ENCODE results near the gene IL4.

IL4 gene

GRCh38 chr5:132695956-132696355 lies 22.2 kb downstream of the IL4 start:
- no peak overlapping the region for H3K4me3 ChIP-seq (ENCODE audit: insufficient read depth, low read depth, low read length)
- 100% methylated on average over 1 to 3 of the region's 4 CpGs for WGBS, 2 experiments
- H3K27ac ChIP-seq (ENCODE audit: insufficient read depth, low read depth, low read length, poor library complexity, severe bottlenecking) = no peak overlapping the region

GRCh38 chr5:132704875-132705274 lies 31.1 kb downstream of the IL4 start:
- no CpG with 5 or more reads among the region's 1 CpG for WGBS, 2 experiments
- no peaks in the 10 kb centered on the region for H3K27me3 ChIP-seq (ENCODE audit: control insufficient read depth, insufficient read depth, low read length, poor library complexity, severe bottlenecking)
- no peaks in the 10 kb centered on the region for H3K4me1 ChIP-seq (ENCODE audit: control insufficient read depth, insufficient read depth, low read length)
- H3K4me3 ChIP-seq (ENCODE audit: insufficient read depth, low read depth, low read length) = no peak overlapping the region
- peaks cover 15% of the 10 kb centered on the region for H3K36me3 ChIP-seq (ENCODE audit: control insufficient read depth, insufficient read depth, low read length)
- H3K27ac ChIP-seq (ENCODE audit: insufficient read depth, low read depth, low read length, poor library complexity, severe bottlenecking) = no peak overlapping the region
- no peaks in the 10 kb centered on the region for H3K9me3 ChIP-seq (ENCODE audit: control insufficient read depth, low read length)

More at GRCh38 chr5:132695956-132696355, 22.2 kb downstream of the IL4 start:
- Histone ChIP-seq H3K4me1 (ENCODE audit: control insufficient read depth, insufficient read depth, low read length) (no peaks in the 10 kb centered on the region), H3K27me3 (ENCODE audit: control insufficient read depth, insufficient read depth, low read length, poor library complexity, severe bottlenecking) (no peaks in the 10 kb centered on the region), H3K36me3 (ENCODE audit: control insufficient read depth, insufficient read depth, low read length) (peaks cover 11% of the 10 kb centered on the region), H3K9me3 (ENCODE audit: control insufficient read depth, low read length) (no peaks in the 10 kb centered on the region)

- no peaks in the 10 kb centered on the region for H3K36me3 ChIP-seq (ENCODE audit: control insufficient read depth, insufficient read depth, low read length)
- H3K27me3 ChIP-seq (ENCODE audit: control insufficient read depth, insufficient read depth, low read length, poor library complexity, severe bottlenecking) = no peaks in the 10 kb centered on the region
- no peaks in the 10 kb centered on the region for H3K4me1 ChIP-seq (ENCODE audit: control insufficient read depth, insufficient read depth, low read length)
- no peaks in the 10 kb centered on the region for H3K9me3 ChIP-seq (ENCODE audit: control insufficient read depth, low read length)
- no peak overlapping the region for H3K4me3 ChIP-seq (ENCODE audit: insufficient read depth, low read depth, low read length)
- H3K27ac ChIP-seq (ENCODE audit: insufficient read depth, low read depth, low read length, poor library complexity, severe bottlenecking) = no peak overlapping the region
These were observed 34.9 kb downstream of the IL4 start for GRCh38 chr5:132708645-132709044.

- 89 to 90% methylated on average over 9 to 11 of the region's 11 CpGs for WGBS, 2 experiments
- Histone ChIP-seq H3K4me1 (ENCODE audit: control insufficient read depth, insufficient read depth, low read length) (no peaks in the 10 kb centered on the region), H3K9me3 (ENCODE audit: control insufficient read depth, low read length) (no peaks in the 10 kb centered on the region), H3K36me3 (ENCODE audit: control insufficient read depth, insufficient read depth, low read length) (no peaks in the 10 kb centered on the region), H3K4me3 (ENCODE audit: insufficient read depth, low read depth, low read length) (no peak overlapping the region), H3K27ac (ENCODE audit: insufficient read depth, low read depth, low read length, poor library complexity, severe bottlenecking) (no peak overlapping the region), H3K27me3 (ENCODE audit: control insufficient read depth, insufficient read depth, low read length, poor library complexity, severe bottlenecking) (no peaks in the 10 kb centered on the region)
These were observed 40.9 kb downstream of the IL4 start for GRCh38 chr5:132714456-132715307.

GRCh38 chr5:132718544-132719312 lies 44.9 kb downstream of the IL4 start:
- 85 to 91% methylated on average over 4 of the region's 5 CpGs for WGBS, 2 experiments
- H3K27me3 ChIP-seq (ENCODE audit: control insufficient read depth, insufficient read depth, low read length, poor library complexity, severe bottlenecking) = no peaks in the 10 kb centered on the region
- no peaks in the 10 kb centered on the region for H3K36me3 ChIP-seq (ENCODE audit: control insufficient read depth, insufficient read depth, low read length)
- H3K9me3 ChIP-seq (ENCODE audit: control insufficient read depth, low read length) = no peaks in the 10 kb centered on the region
- no peaks in the 10 kb centered on the region for H3K4me1 ChIP-seq (ENCODE audit: control insufficient read depth, insufficient read depth, low read length)
- no peak overlapping the region for H3K4me3 ChIP-seq (ENCODE audit: insufficient read depth, low read depth, low read length)
- no peak overlapping the region for H3K27ac ChIP-seq (ENCODE audit: insufficient read depth, low read depth, low read length, poor library complexity, severe bottlenecking)

GRCh38 chr5:132725745-132726144 lies 52.0 kb downstream of the IL4 start:
- H3K27me3 ChIP-seq (ENCODE audit: control insufficient read depth, insufficient read depth, low read length, poor library complexity, severe bottlenecking) = no peaks in the 10 kb centered on the region
- no peak overlapping the region for H3K27ac ChIP-seq (ENCODE audit: insufficient read depth, low read depth, low read length, poor library complexity, severe bottlenecking)
- no peaks in the 10 kb centered on the region for H3K4me1 ChIP-seq (ENCODE audit: control insufficient read depth, insufficient read depth, low read length)
- 100% methylated on average over 1 of the region's 2 CpGs; no CpG with 5 or more reads in 1 of the 2 experiments for WGBS, 2 experiments
- H3K4me3 ChIP-seq (ENCODE audit: insufficient read depth, low read depth, low read length) = no peak overlapping the region
- no peaks in the 10 kb centered on the region for H3K9me3 ChIP-seq (ENCODE audit: control insufficient read depth, low read length)
- H3K36me3 ChIP-seq (ENCODE audit: control insufficient read depth, insufficient read depth, low read length) = no peaks in the 10 kb centered on the region

- 88 to 96% methylated on average over 8 to 9 of the region's 10 CpGs for WGBS, 2 experiments
- Histone ChIP-seq H3K27ac (ENCODE audit: insufficient read depth, low read depth, low read length, poor library complexity, severe bottlenecking) (no peak overlapping the region), H3K27me3 (ENCODE audit: control insufficient read depth, insufficient read depth, low read length, poor library complexity, severe bottlenecking) (no peaks in the 10 kb centered on the region), H3K4me3 (ENCODE audit: insufficient read depth, low read depth, low read length) (no peak overlapping the region), H3K4me1 (ENCODE audit: control insufficient read depth, insufficient read depth, low read length) (no peaks in the 10 kb centered on the region), H3K9me3 (ENCODE audit: control insufficient read depth, low read length) (no peaks in the 10 kb centered on the region), H3K36me3 (ENCODE audit: control insufficient read depth, insufficient read depth, low read length) (no peaks in the 10 kb centered on the region)
These were observed 56.1 kb downstream of the IL4 start for GRCh38 chr5:132729896-132730295.
